Neural cell (in vitro differentiated cells): ENCODE measurements around the gene EMP3. TPM values are rescaled to one million over a fixed set of nuclear protein-coding genes. Genes with fewer than 3 reads are reported as not detected.
"Not testable (repeated sequence)": the region's sequence is repeated elsewhere in the genome, so short reads cannot be mapped to it uniquely, and the experiment has no call there.

Experiments used
- H2AFZ ChIP-seq: fragments of 200-600, 300-800 bp; sonication (generic), shearing (Covaris generic); 2 replicates; pipeline ENCODE4 v1.6.0; 2014; ENCODE audit warnings: low read depth, mild to moderate bottlenecking, antibody characterized with exemption, low read length, moderate library complexity
- H3F3A ChIP-seq: fragments of 200-600 bp; shearing (Covaris generic); 2 replicates; pipeline ENCODE4 v1.6.1; 2016; ENCODE audit warnings: mild to moderate bottlenecking, moderate library complexity, mixed read lengths, antibody characterized with exemption, low read length; ENCODE audit not compliant: insufficient read depth, poor library complexity, severe bottlenecking
- H3K27ac ChIP-seq: fragments of 200-600, 300-800 bp; sonication (generic), shearing (Covaris generic); 2 replicates; pipeline ENCODE4 v1.5.1; 2014; ENCODE audit warnings: mild to moderate bottlenecking, low read length, moderate library complexity
- H3K27me3 ChIP-seq: fragments of 300-800, 200-600 bp; sonication (generic), shearing (Covaris generic); 2 replicates; pipeline ENCODE4 v1.6.0; 2014; ENCODE audit warnings: mild to moderate bottlenecking, low read depth, low read length, moderate library complexity; ENCODE audit not compliant: insufficient read depth
- H3K36me3 ChIP-seq: fragments of 300-800, 200-600 bp; sonication (generic), shearing (Covaris generic); 2 replicates; pipeline ENCODE4 v1.5.1; 2014; ENCODE audit warnings: mild to moderate bottlenecking, antibody characterized with exemption, low read length, moderate library complexity; ENCODE audit not compliant: insufficient read depth
- H3K4me2 ChIP-seq: fragments of 300-800, 200-600 bp; sonication (generic), shearing (Covaris generic); 2 replicates; pipeline ENCODE4 v1.6.0; 2014; ENCODE audit warnings: mild to moderate bottlenecking, low read length
- H3K4me3 ChIP-seq: fragments of 300-800, 200-600 bp; sonication (generic), shearing (Covaris generic); 2 replicates; pipeline ENCODE4 v1.5.1; 2014; ENCODE audit warnings: mild to moderate bottlenecking, low read length, moderate library complexity
- H3K79me2 ChIP-seq: fragments of 200-600 bp; shearing (Covaris generic); replicated peaks from 2 replicates; pipeline ENCODE4 v1.6.0; 2014; ENCODE audit warnings: mild to moderate bottlenecking, low read length, moderate library complexity; ENCODE audit not compliant: insufficient read depth
- H3K9ac ChIP-seq: fragments of 300-800, 200-600 bp; sonication (generic), shearing (Covaris generic); 2 replicates; pipeline ENCODE4 v1.6.1; 2016; ENCODE audit warnings: mild to moderate bottlenecking, low read length, mixed read lengths
- H3K9me2 ChIP-seq: fragments of 200-600 bp; shearing (Covaris generic); 2 replicates; pipeline ENCODE4 v1.6.1; 2016; ENCODE audit warnings: mild to moderate bottlenecking, low read length, mixed read lengths; ENCODE audit not compliant: insufficient read depth
- H3K9me3 ChIP-seq: fragments of 200-600, 300-800 bp; sonication (generic), shearing (Covaris generic); 2 replicates; pipeline ENCODE4 v1.6.1; 2016; ENCODE audit warnings: mild to moderate bottlenecking, mixed run types, low read length, moderate library complexity, mixed read lengths
- H4K20me1 ChIP-seq: fragments of 200-600 bp; shearing (Covaris generic); 2 replicates; pipeline ENCODE4 v1.6.1; 2016; ENCODE audit warnings: mild to moderate bottlenecking, mixed run types; ENCODE audit not compliant: insufficient read depth
- EP300 ChIP-seq: fragments of 450-650 bp; conservative IDR thresholded peaks from 2 replicates; pipeline ENCODE4 v1.6.1; 2014; ENCODE audit warnings: antibody characterized with exemption, mild to moderate bottlenecking, moderate library complexity; ENCODE audit not compliant: poor library complexity, severe bottlenecking
- EZH2 ChIP-seq: fragments of 200-600, 300-800 bp; shearing (Covaris generic), sonication (generic); IDR thresholded peaks from 2 replicates; pipeline ENCODE4 v1.6.1; 2014; ENCODE audit warnings: antibody characterized with exemption, low read length, borderline replicate concordance, mild to moderate bottlenecking; ENCODE audit not compliant: insufficient read depth, poor library complexity, severe bottlenecking
- MXI1 ChIP-seq: fragments of 450-650 bp; conservative IDR thresholded peaks from 2 replicates; pipeline ENCODE4 v1.6.1; 2014; ENCODE audit warnings: antibody characterized with exemption, mild to moderate bottlenecking; ENCODE audit not compliant: poor library complexity, severe bottlenecking
- POLR2AphosphoS5 ChIP-seq: IDR thresholded peaks from 2 replicates; pipeline ENCODE4 v1.6.1; 2012
- RAD21 ChIP-seq: fragments of 450-650 bp; conservative IDR thresholded peaks from 2 replicates; pipeline ENCODE4 v1.6.1; 2014; ENCODE audit warnings: antibody characterized with exemption, mild to moderate bottlenecking, moderate library complexity
- SMC3 ChIP-seq: fragments of 450-650 bp; conservative IDR thresholded peaks from 2 replicates; pipeline ENCODE4 v1.6.1; 2014; ENCODE audit warnings: antibody characterized with exemption, mild to moderate bottlenecking, moderate library complexity; ENCODE audit not compliant: poor library complexity
- TAF1 ChIP-seq: IDR thresholded peaks from 2 replicates; pipeline ENCODE4 v1.6.1; 2012; ENCODE audit warnings: low read depth
- polyA plus RNA-seq: library from polyadenylated mRNA; depleted of rRNA; stranded (reverse); fragments of >200 nt; gene quantifications from 2 replicates; pipeline ENCODE4 v1.2.3, GENCODE V29; 2014
- TF ChIP-seq, protein P1 (sequence below): IDR thresholded peaks from 2 replicates; pipeline ENCODE4 v1.6.1; 2012; ENCODE audit warnings: borderline replicate concordance
- TF ChIP-seq, protein P2 (sequence below): fragments of 450-650 bp; IDR thresholded peaks from 2 replicates; pipeline ENCODE4 v1.5.1; 2014; ENCODE audit warnings: antibody characterized with exemption, mild to moderate bottlenecking, moderate library complexity; ENCODE audit not compliant: poor library complexity, severe bottlenecking

Gene EMP3
- polyA plus RNA-seq, 1 donor from 2014 or later: not detected

GRCh38 chr19:48311384-48311783, 14.0 kb upstream of the EMP3 start:
- no peaks in the 10 kb centered on the region for H3K79me2 ChIP-seq
- H3F3A ChIP-seq: no peaks in the 10 kb centered on the region
- no peaks in the 10 kb centered on the region for H3K9me3 ChIP-seq
- no peaks in the 10 kb centered on the region for H3K36me3 ChIP-seq
- no peak overlapping the region for H3K4me2 ChIP-seq
- H4K20me1 ChIP-seq: no peaks in the 10 kb centered on the region
- no peaks in the 10 kb centered on the region for H3K9me2 ChIP-seq
- H3K27me3 ChIP-seq: no peaks in the 10 kb centered on the region
- H3K4me3 ChIP-seq: no peak overlapping the region
- H3K9ac ChIP-seq: no peak overlapping the region
- TF ChIP-seq POLR2AphosphoS5 (no peak), RAD21 (no peak)
- H3K27ac ChIP-seq: no peak overlapping the region
- no peak overlapping the region for H2AFZ ChIP-seq

DNA sequence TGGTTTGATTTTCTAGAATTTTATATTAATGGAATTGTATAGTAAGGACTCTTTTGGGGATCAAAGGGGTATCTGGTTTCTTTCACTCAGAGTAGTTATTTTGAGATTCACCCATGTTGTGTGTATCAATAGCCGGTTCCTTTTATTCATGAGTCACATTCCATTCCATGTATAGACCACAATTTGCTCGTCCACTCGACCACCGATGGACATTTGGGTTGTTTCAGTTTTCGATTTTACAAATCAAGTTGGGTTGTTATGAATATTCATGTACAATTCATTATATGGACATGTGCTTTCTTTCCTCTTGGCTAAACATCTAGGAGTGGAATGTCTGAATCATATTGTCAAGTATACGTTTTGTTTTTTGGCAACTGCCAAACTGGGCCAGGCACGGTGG, 9.6 kb upstream of the EMP3 start:
- Histone ChIP-seq H3F3A (no peaks in the 10 kb centered on the region), H3K27ac (no peak overlapping the region)

GRCh38 chr19:48317708-48317960, 7.7 kb upstream of the EMP3 start:
- not testable (repeated sequence) for H2AFZ ChIP-seq, H3K36me3 ChIP-seq, H3K27ac ChIP-seq, H3F3A ChIP-seq, H3K4me2 ChIP-seq, H4K20me1 ChIP-seq, H3K27me3 ChIP-seq, H3K79me2 ChIP-seq, H3K4me3 ChIP-seq, H3K9ac ChIP-seq, H3K9me2 ChIP-seq, H3K9me3 ChIP-seq

More for the DNA sequence above, 9.6 kb upstream of the EMP3 start:
- no peak overlapping the region for H3K9ac ChIP-seq
- no peak overlapping the region for H3K4me2 ChIP-seq
- no peaks in the 10 kb centered on the region for H3K9me3 ChIP-seq
- no peaks in the 10 kb centered on the region for H3K9me2 ChIP-seq
- H3K79me2 ChIP-seq: no peaks in the 10 kb centered on the region
- no peaks in the 10 kb centered on the region for H3K36me3 ChIP-seq
- no peak overlapping the region for H3K4me3 ChIP-seq
- no peak overlapping the region for H2AFZ ChIP-seq
- no peaks in the 10 kb centered on the region for H3K27me3 ChIP-seq
- TF ChIP-seq MXI1 (no peak), TAF1 (no peak), RAD21 (no peak), EZH2 (no peak), POLR2AphosphoS5 (no peak), EP300 (no peak), SMC3 (no peak)
- TF ChIP-seq, protein P1, sequence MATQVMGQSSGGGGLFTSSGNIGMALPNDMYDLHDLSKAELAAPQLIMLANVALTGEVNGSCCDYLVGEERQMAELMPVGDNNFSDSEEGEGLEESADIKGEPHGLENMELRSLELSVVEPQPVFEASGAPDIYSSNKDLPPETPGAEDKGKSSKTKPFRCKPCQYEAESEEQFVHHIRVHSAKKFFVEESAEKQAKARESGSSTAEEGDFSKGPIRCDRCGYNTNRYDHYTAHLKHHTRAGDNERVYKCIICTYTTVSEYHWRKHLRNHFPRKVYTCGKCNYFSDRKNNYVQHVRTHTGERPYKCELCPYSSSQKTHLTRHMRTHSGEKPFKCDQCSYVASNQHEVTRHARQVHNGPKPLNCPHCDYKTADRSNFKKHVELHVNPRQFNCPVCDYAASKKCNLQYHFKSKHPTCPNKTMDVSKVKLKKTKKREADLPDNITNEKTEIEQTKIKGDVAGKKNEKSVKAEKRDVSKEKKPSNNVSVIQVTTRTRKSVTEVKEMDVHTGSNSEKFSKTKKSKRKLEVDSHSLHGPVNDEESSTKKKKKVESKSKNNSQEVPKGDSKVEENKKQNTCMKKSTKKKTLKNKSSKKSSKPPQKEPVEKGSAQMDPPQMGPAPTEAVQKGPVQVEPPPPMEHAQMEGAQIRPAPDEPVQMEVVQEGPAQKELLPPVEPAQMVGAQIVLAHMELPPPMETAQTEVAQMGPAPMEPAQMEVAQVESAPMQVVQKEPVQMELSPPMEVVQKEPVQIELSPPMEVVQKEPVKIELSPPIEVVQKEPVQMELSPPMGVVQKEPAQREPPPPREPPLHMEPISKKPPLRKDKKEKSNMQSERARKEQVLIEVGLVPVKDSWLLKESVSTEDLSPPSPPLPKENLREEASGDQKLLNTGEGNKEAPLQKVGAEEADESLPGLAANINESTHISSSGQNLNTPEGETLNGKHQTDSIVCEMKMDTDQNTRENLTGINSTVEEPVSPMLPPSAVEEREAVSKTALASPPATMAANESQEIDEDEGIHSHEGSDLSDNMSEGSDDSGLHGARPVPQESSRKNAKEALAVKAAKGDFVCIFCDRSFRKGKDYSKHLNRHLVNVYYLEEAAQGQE: no peak
- TF ChIP-seq, protein P2, sequence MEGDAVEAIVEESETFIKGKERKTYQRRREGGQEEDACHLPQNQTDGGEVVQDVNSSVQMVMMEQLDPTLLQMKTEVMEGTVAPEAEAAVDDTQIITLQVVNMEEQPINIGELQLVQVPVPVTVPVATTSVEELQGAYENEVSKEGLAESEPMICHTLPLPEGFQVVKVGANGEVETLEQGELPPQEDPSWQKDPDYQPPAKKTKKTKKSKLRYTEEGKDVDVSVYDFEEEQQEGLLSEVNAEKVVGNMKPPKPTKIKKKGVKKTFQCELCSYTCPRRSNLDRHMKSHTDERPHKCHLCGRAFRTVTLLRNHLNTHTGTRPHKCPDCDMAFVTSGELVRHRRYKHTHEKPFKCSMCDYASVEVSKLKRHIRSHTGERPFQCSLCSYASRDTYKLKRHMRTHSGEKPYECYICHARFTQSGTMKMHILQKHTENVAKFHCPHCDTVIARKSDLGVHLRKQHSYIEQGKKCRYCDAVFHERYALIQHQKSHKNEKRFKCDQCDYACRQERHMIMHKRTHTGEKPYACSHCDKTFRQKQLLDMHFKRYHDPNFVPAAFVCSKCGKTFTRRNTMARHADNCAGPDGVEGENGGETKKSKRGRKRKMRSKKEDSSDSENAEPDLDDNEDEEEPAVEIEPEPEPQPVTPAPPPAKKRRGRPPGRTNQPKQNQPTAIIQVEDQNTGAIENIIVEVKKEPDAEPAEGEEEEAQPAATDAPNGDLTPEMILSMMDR: no peak
- no peaks in the 10 kb centered on the region for H4K20me1 ChIP-seq
